Measurements from ENCODE around the gene PROKR1.
"Not testable (repeated sequence)": the region's sequence is repeated elsewhere in the genome, so short reads cannot be mapped to it uniquely, and the experiment has no call there.

The PROKR1 gene

DNA sequence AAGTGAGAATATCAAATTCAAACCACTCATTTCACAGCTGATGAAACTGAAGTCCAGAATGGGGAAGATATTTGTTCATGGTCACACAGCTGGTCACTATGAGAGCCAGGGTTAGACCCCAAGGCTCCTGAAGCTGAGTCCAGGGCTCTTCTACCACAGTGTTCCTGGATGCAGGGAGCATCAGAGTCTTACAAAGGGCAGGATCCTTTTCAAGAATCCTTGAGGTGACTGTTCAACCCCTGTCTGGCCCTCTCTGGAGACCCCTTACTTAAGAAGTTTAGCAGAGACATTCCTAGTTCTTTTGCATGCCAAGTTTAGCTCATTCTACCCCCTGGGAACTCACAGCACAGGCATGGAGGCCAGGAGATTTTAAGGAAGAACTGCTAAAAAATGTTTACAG is 15.7 kb downstream of the PROKR1 start:
- no peak for DNase-seq

DNA sequence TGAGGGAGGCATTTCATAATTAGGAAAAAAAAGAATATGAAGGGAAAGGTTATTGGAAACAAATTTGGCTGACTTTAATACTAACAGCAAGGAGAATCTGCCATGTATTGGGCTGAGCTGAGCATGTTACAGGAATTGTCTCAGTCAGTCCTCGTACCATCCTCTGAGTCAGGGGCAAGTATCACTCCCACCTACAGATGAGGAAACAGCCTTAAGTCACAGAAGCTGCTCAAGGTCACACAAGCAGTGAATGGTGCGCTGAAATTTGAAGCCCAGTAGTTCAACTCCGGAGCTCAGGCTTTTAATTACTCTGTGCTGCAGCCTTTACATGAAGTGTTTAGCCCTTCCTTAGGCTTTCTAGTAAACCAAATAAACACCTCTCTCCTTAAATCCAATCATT is 17.3 kb downstream of the PROKR1 start:
- DNase-seq: no peak

DNA sequence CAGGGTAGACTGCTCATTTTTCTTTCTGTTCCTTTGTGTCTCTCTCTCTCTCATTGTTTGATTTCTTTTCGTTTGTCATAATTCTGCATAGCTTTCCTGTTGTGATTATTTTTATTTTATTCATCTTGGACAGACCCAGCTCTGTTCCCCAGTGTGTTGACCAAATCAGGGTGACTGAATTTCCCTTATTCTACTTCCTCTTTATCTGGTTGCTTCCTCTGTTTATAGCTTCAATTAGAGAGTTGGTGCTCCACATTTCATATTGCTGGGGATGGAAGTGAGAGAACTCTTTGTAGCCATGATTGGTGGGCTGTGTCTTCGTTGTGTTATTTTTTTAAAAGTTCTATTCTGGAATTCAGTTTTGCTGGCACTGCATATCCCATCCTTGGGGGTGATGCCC is 19.1 kb downstream of the PROKR1 start:
- DNase-seq: no peak

DNA sequence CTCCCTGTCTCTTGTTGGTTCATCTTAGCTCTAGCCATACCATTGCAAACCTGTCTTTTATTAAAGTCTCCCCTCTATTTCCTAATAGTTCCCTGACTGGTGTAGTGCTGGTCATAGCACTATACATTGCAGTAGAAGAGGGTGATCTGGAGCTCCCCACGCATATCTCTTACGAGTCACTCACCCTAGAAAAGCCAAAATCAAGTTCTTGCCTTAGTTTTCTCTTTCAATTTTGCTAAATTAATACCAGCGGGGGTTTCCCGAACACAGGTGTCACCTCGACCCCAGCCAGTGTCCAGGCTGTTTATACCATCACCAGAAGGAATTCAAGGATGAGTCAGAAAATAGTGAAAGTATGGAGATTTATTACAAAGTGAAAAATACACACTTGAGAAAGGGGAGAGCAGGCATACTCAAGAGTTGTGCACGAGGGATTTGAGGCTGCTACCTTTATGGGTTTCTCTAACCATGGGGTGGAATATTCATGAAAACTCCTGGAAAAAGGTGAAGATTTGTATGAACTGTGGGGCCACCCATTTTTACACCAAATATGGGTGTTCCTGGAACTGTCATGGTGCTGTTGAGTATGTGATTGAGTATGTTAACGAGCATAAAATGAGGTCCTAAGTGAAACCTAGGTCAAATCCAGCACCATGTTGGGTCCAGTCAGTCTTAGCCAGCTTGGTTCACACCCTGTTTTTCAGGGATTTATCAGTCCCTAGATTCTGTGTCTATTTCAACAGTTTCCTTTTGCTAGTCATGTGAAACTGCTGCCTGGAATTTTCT is 20.2 kb downstream of the PROKR1 start:
- no peak for DNase-seq

DNA sequence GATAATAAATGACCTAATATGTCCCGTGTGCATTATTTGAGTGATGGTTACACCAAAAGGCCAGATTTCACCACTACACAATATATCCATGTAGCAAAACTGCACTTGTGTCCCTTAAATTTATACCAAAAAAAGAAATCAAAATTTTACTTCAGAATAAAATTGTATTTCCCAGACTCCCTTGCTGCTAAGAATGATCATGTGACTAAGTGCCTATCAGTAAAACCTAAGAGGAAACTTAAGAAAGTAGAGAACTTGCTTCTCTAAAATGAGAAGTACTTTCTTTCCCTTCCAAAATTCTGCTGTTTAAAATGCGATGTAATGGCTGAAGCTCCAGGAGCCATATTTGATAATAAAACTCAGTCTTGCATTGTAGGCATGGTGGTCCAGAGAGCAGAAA is 24.0 kb downstream of the PROKR1 start:
- no peak for DNase-seq

DNA sequence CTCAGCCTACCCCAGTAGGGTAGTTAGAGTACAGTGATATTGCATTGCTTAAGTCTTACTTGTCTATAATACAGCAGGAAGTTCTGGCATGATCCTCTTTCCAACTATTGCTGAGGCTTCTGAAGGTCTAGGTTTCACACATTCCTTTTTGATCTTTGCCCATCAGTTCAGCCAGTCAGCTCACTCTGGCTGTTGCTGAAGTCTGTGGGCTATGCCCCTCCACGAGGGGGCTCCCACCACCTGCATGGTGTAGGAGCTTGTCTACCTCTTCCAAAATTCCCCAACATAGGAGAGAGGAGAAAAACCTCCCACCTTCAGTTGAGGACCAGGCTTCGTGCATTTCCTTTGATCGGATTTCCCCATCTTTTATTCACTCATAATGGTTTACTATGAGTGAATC is 26.3 kb downstream of the PROKR1 start:
- no peak for DNase-seq

DNA sequence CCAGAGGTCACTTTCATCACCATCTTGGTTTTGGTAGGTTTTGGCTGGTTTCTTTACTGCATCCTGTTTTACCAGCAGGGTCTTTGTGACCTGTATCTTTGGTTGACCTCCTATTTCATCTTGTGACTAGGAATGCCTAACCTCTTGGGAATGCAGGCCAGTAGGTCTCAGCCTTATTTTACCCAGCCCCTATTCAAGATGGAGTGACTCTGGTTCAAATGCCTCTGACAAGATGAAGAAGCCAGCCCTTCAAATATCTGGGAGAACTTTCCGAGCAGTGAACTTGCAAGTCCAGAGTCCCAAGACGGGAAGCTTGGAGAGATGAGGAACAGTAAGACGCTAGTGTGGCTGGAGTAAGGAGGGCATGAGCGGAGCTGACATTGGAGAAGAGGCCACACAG is 28.6 kb downstream of the PROKR1 start:
- DNase-seq: no peak

DNA sequence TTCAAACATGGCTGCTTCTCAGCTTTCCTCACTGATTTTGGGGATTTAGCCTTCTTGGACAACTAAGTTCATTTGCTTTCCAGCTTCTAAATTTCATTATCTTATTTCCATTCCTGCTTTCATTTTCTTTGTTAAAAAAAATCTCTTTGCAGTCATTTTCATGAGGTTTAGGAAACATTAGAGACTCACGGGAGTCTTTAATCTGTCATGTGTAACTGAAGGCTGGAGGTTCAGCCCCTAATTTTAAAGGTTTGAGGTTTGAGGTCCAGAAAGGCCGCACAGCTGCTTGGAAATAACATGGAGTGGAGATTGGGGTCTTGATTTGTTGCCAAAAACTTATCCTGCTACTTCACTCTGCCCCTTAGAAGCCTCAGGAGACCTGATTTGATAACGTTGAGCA is 30.3 kb downstream of the PROKR1 start:
- DNase-seq: no peak

DNA sequence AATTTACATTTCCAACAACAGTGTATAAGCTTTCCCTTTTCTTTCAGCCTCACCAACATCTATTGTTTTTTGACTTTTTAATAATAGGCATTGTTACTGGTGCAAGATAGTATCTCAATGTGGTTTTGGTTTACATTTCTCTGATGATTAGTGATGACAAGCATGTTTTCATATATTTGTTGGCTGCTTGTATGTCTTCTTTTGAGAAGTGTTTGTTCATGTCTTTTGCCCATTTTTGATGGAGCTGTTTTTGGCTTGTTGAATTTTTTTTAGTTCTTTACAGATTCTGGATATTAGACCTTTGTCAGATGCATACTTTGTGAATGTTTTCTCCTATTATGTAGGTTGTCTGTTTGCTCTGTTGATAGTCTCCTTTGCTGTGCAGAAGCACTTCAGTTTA is 32.1 kb downstream of the PROKR1 start:
- no peak for DNase-seq

DNA sequence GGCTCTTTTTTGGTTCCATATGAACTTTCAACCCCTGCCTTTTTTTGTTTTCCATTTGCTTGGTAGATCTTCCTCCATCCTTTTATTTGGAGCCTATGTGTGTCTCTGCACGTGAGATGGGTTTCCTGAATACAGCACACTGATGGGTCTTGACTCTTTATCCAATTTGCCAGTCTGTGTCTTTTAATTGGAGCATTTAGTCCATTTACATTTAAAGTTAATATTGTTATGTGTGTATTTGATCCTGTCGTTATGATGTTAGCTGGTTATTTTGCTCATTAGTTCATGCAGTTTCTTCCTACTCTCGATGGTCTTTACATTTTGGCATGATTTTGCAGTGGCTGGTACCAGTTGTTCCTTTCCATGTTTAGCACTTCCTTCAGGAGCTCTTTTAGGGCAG is 34.5 kb downstream of the PROKR1 start:
- DNase-seq: not testable (repeated sequence)

DNA sequence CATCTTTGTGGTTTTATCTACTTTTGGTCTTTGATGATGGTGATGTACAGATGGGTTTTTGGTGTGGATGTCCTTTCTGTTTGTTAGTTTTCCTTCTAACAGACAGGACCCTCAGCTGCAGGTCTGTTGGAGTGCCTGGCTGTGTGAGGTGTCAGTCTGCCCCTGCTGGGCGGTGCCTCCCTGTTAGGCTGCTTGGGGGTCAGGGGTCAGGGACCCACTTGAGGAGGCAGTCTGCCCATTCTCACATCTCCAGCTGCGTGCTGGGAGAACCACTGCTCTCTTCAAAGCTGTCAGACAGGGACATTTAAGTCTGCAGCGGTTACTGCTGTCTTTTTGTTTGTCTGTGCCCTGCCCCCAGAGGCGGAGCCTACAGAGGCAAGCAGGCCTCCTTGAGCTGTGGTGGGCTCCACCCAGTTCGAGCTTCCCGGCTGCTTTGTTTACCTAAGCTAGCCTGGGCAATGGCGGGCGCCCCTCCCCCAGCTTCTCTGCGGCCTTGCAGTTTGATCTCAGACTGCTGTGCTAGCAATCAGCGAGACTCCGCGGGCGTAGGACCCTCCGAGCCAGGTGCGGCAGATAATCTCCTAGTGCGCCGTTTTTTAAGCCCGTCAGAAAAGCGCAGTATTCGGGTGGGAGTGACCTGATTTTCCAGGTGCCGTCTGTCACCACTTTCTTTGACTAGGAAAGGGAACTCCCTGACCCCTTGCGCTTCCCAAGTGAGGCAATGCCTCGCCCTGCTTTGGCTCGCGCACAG is 36.0 kb downstream of the PROKR1 start:
- DNase-seq: peak; percentile 11

DNA sequence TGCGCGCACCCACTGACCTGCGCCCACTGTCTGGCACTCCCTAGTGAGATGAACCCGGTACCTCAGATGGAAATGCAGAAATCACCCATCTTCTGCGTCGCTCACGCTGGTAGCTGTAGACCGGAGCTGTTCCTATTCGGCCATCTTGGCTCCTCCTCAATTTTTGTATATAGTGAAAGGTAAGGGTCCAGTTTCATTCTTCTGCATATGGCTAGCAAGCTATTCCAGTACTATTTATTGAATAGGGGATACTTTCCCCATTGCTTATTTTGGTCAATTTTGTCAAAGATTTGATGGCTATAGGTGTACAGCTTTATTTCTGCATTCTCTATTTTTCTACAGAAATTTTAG is 36.5 kb downstream of the PROKR1 start:
- not testable (repeated sequence) for DNase-seq

DNA sequence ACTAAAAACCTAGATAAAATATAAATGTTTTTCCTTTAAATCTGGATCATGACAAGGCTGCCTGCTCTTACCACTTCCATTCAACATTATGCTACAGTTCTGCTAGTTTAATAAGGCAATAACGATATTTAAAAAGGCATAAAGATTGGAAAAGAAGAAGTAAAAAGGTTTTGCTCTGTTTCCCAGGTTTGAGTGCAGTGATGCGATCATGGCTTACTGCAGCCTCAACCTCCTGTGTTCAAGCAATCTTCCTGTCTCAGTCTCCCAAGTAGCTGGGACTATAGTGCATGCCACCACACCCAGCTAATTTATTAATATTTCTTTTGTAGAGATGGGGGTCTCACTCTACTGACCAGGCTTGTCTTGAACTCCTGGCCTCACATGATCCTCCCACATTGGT is 40.8 kb downstream of the PROKR1 start:
- no peak for DNase-seq

DNA sequence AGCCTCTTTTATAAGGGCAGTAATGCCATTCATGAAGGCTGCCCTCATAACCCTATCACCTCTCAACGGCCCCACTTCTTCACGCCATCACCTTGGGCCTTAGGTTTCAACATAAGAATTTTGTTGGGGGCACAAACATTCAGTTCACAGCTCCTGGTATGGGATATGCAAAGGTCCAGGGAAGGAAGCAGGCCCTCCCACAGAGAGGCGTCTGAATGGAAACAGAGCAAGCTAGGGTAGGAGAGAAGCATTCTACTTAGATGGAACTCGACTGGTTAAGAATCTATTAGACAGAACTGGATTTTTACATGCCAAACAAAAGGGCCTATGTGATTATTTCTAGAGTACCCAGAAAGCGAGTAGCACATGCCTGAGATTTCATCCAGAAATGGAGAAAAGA is 42.8 kb downstream of the PROKR1 start:
- no peak for DNase-seq

DNA sequence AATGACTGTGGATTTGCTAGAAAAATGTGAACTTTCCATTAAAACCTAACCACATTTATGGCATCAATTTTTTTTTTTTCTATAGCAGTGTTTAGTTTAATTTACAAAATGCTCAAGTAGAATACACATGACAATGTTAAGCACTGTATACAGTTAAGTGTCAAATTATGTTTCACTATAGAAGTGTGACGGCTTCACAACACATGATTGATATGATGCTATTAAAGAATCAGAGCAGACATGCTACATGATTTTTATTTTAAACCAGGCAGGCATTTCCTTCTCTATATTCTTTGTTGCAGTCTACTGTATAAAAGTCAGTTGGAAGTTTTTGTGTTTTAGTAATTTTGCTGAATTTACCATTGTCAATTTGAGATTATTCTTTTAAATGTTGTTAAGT is 43.6 kb downstream of the PROKR1 start:
- no peak for DNase-seq

DNA sequence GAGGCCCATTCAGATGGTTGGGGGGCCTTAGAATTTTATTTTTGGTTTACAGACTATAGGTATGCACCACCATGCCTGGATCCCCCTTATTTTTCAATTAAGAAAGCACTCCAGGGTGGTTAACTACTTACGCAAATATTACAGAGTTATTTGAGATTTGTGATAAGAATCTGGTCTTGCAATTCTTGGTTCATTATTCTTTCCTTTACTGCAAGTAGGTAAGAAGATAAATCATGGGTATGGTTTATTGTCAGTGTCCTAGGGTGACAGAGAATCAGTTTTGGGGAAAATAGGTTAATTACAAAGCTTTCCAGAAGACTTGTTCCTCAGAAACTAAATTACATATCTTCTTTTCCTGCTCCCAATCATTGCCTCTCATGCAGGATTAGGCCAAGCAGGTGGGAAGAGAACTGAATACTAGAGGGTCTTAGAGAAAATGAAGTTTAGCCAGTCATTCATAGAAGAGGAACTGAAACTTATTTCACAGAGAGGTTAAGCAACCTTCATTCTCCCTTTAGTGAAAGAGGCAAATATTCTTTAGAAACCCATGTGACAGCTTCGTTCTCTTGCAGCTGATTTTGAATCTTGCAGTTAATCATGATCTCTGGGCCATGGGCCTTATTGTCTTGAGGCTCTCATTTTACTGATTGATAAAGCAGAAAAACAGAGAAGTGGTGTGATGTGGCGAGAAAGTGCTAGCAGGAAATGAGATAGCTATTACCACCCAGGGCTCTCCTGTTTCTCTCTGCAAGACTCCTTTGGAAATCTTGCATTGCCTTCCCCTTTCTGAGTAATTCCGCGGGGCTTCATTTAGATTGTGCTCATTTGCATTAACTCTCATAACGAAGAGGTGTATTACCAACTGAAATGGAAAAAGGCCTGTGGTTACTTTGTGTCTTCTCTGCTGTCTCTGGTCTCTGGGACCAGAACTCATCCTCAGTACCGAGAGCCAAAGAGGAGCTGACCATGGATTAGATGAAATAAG is 46.5 kb downstream of the PROKR1 start:
- DNase-seq: no peak

DNA sequence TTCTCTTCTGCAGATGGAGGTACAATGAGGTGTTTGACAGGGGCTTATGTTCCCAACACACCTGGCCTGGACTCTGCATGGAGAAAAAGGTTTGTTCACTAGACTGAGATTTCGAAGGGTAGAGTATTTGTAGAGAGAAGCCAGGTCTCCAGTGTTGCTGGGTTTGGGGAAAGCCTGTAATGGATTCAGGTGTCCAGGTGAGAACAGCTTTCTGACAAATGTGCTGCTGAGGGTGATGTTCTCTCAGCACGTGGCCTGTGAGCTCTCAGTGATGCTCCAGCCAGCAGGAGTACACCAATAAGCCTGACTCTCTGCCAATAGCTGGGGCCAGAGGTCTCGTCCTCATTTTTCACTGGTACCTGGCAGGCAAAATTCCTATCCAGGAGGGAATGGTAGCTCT is 47.5 kb downstream of the PROKR1 start:
- DNase-seq: no peak

DNA sequence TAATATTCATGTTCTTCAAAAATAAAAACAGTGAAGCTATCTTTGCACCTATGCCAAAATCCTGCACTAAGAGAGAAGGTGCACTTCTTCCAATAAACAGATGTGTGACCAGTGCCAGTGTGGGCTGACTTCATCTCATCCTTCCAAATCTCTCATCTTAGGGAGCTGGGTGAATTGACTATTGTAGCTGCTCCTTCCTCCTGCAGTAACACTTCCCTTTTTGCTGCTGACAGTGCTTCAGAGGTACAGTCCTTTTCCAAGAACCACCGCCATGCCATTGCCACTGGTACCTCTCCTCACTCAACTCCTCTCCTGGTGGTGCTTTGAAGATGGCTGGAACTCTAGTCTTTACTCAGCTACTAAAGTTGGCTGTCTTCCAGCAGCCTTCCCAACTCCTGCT is 49.1 kb downstream of the PROKR1 start:
- DNase-seq: no peak

DNA sequence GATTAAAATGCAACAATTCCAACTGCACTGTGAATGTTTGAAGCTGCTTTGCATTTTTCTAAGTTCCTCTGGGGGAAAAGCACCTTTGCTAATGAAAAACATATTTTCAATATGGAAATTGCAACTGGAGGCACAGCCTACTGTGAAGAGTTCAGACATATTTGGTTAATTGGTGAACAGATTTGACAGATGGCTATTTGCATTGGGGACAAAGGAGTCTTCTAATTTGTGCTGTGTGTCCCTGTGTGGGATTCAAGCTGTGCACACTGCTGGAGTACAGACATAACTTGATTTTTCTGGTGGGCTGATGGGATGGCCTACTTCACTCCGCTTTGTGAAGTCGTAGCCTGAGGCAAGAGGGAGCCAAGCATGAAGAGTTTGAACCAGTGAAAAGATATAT is 50.6 kb downstream of the PROKR1 start:
- DNase-seq: no peak

DNA sequence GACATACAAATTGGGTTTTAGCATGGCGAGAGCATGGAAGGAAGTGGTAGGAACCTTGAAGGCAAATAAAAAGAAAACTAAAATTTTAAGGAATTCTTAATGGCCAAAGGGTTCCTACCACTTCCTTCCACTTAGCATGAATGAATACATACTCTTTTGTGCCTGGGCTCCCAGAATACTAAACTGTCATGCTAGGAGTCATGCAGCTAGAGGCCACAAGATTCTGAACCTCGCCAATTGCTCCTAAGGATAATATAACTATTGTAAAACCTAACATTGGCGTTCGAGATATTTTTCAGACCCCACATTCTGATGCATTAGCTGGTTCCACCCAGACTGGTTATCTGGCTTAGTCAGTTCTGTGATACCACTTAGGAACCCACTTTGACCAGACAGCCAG is 52.6 kb downstream of the PROKR1 start:
- DNase-seq: no peak

DNA sequence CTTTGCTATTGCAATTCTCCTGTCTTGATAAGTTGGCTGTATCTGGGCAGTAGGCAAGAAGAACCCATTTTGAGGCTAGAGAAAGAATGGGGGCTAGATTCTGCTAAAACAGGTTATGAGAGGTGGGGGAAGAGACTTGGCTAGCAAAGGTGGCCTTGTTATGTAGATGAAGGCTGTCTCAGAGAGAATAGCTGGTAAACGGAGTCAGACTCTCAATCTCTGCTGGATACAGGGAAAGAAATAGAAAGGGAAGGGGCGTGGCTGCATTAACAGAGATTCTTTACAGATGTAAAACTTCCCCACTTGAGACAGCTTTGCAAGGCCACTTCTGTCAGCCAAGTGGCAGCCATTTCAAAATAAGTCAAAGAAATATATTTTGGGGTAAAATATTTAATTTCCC is 53.2 kb downstream of the PROKR1 start:
- DNase-seq: no peak

DNA sequence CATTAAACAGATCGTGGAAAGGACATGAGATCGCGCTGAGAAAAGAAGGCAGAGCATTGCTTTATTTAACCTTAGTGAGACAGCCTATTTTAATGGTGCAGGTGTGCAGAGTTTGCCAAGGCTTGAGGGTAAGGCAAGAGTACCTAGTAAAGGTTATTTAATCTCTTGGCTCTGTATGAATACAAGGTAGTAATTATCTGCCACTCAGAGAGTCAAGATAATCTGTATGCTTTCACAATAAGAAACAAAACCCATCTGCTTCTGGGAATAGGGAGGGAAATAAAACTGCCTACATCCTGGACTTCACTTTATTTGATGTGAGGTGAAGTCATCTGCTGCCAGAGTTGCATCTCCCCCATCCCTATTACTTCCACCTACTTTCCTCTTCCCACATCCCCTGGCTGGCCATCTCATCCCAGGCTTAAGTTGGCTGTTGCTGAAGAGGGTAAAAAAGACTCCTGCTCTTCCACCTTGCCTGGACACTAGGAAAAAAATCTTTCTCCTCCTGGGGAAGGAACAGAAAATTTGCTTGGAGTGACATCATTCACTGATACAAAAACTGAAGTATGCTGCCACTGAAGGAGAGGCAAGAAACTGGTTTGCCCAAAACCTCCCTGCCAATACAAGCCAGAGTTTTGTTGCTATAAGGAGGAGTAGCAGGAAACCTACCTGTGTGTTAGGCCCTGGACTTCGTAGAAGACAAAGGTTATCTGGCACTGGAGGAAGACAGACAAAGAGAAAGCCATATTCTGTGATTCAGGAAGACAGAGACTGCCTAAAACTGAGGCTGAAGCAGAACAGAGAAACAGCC is 55.4 kb downstream of the PROKR1 start:
- DNase-seq: no peak

DNA sequence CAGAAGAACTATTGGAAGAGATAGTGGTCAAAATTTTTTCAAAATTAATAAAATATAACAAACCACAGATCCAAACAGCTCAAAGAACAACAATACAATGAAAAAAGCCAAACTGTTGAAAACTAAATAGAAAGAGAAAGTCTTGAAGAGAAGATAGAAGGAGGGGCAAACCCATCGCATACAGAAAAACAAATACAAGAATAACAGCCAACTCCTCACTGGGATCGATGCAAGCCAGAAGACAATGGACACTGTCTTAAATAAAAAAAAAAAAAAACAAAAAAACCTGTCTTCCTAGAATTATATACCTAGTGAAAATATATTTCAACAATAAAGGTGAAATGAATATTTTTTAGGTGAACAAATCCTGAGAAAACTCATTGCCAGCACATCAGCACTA is 57.2 kb downstream of the PROKR1 start:
- no peak for DNase-seq

Measured in activated effector memory CD4-positive, alpha-beta T cell treated with Interleukin-2 at 50 U/mL for 16 hours (primary cell).